Measurements from ENCODE around the gene C17orf114.

Gene C17orf114

DNA sequence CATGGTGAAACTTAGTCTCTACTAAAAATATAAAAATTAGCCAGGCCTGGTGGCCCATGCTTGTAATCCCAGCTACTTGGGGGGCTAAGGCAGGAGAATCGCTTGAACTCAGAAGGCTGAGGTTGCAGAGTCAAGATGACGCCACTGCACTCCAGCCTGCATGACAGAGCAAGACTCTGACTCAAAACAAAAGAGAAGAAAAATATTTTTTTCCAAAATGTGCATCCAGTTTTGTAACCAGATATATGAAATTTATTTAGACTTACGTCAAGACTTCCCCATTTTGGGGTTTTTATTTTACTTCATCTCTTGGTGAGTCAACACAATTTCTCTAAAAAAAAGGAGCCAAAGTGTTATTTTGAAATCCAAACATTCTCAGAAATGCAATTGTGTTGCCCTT is 35.9 kb downstream of the C17orf114 start:
- H3K4me3 ChIP-seq (ENCODE audit: low read length): no peak overlapping the region
- no peak for DNase-seq (ENCODE audit: low read depth)
- TF ChIP-seq, protein P1, sequence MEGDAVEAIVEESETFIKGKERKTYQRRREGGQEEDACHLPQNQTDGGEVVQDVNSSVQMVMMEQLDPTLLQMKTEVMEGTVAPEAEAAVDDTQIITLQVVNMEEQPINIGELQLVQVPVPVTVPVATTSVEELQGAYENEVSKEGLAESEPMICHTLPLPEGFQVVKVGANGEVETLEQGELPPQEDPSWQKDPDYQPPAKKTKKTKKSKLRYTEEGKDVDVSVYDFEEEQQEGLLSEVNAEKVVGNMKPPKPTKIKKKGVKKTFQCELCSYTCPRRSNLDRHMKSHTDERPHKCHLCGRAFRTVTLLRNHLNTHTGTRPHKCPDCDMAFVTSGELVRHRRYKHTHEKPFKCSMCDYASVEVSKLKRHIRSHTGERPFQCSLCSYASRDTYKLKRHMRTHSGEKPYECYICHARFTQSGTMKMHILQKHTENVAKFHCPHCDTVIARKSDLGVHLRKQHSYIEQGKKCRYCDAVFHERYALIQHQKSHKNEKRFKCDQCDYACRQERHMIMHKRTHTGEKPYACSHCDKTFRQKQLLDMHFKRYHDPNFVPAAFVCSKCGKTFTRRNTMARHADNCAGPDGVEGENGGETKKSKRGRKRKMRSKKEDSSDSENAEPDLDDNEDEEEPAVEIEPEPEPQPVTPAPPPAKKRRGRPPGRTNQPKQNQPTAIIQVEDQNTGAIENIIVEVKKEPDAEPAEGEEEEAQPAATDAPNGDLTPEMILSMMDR (conservative IDR thresholded peaks at IDR 0.05; ENCODE audit: low read depth, low read length): no peak

DNA sequence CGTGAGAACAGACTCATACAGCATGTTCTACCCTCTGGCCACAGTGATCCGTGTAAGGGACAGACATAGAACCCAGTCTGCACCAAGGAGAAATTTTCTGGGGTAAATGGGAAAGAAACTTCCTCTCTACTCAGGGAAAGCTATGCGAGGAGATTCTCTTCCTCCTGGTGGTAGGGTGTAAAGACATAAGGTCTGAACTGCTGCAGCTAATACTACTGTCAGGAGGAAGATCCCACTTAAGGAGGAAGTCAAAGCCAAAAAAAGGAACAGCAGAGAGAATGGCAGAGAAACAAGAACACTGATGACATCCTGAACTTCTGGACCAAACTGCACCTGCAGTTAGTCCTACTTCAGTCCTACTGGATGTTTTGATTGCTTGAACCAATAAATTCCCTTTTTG is 37.5 kb downstream of the C17orf114 start:
- no peak for DNase-seq (ENCODE audit: low read depth)
- TF ChIP-seq, protein P1 (conservative IDR thresholded peaks at IDR 0.05; ENCODE audit: low read depth, low read length): no peak
- no peak overlapping the region for H3K4me3 ChIP-seq (ENCODE audit: low read length)

DNA sequence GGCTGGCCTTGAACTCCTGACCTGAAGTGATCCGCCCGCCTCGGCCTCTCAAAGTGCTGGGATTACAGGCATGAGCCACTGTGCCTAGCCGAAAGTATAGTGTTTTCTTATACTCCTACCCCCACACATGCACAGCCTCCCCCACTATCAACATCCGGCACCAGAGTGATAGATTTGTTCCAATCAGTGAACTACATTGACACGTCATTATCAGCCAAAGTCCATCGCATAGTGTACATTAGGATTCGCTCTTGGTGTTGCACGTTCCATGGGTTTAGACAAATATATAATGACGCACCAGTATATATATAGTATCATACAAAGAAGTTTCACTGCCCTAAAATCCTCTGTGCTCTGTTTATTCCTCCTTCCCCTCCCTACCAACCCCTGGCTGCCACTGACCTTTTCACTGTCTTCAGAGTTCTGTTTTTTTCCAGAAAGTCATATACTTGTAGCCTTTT is 42.3 kb downstream of the C17orf114 start:
- no peak for DNase-seq (ENCODE audit: low read depth)
- TF ChIP-seq, protein P1 (conservative IDR thresholded peaks at IDR 0.05; ENCODE audit: low read depth, low read length): no peak
- H3K4me3 ChIP-seq (ENCODE audit: low read length): no peak overlapping the region

DNA sequence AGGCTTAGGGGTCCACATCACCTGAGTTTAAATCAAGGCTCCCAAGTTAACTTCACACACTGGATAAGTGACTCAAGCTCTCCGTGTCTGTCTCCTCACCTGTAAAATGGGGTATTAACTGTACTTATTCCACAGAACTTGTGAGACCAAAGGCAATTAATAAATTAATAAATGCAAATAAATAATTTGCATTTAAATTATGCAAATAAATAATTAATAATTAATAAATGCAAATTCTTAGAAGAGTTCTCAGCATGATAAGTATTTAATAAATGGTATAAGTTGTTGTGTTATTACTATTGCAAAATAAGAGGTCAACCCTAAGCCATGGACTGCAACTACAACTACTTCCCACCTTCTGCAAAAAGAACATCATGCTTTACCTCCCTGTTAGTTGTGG is 48.7 kb downstream of the C17orf114 start:
- no peak overlapping the region for H3K4me3 ChIP-seq (ENCODE audit: low read length)
- TF ChIP-seq, protein P1 (conservative IDR thresholded peaks at IDR 0.05; ENCODE audit: low read depth, low read length): no peak
- DNase-seq (ENCODE audit: low read depth): no peak

DNA sequence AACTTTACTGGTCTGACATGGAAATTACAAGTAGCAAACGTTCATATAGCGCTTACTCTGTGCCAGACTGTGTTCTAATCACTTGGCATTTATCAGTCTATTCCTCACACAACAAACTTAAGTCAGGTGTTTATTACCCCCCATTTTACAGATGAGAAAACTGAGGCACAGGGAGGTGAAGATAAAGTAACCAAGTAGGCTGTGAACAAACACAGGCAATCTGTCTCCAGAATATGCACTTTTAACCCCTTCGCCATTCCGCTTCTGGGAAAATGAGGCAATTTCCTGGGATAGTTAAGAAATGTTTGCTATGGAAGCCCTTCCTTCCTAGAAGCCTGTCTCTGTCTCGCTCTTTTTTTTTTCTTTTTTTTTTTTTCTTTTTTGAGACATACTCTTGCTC is 50.2 kb downstream of the C17orf114 start:
- no peak overlapping the region for H3K4me3 ChIP-seq (ENCODE audit: low read length)
- TF ChIP-seq, protein P1 (conservative IDR thresholded peaks at IDR 0.05; ENCODE audit: low read depth, low read length): no peak
- DNase-seq (ENCODE audit: low read depth): no peak
